B cell (primary cell): ENCODE measurements around the gene DCDC2C. TPM values are rescaled to one million over a fixed set of nuclear protein-coding genes. Genes with fewer than 3 reads are reported as not detected.

ENCODE experiments used
- ATAC-seq: fragments of 200-7000 bp; cut with Tn5 transposase; one replicate; pipeline ENCODE4 v1.10.0; 2021; ENCODE audit warnings: low read depth, mild to moderate bottlenecking, moderate number of reproducible peaks, moderate library complexity
- CTCF ChIA-PET: fragments of 350-600 bp; sonication (Branson Sonifier 250); formaldehyde crosslinking; loops from one replicate; lab custom pipeline; 2021; ENCODE audit warnings: antibody characterized with exemption, inconsistent platforms; lab: Charles Lee
- POLR2A ChIA-PET: fragments of 350-600 bp; sonication (Branson Sonifier 250); formaldehyde crosslinking; loops from one replicate; lab custom pipeline; 2021; ENCODE audit warnings: antibody characterized with exemption; lab: Charles Lee
- DNase-seq: peaks from one replicate; pipeline ENCODE4 v3.0.0; 2013
- H2AFZ ChIP-seq: 2 replicates; pipeline ENCODE4 v1.6.1; 2012; ENCODE audit warnings: mild to moderate bottlenecking, low read depth, low read length; ENCODE audit not compliant: insufficient read depth, poor library complexity, severe bottlenecking
- H3K27ac ChIP-seq, 2 donors: 1 replicate in 1 of 2; 2 replicates in 1 of 2; pipeline ENCODE4 v1.5.1; 2012 to 2013; ENCODE audit warnings: low read length in 2 of 2, mild to moderate bottlenecking in 2 of 2, moderate library complexity in 1 of 2
- H3K27me3 ChIP-seq, 4 experiments: fragments of 200-600 bp in 1 of 4; sonication (generic) in 1 of 4; replicated peaks in 1 of 4; 1 replicate in 2 of 4; 2 replicates in 2 of 4; pipeline versions ENCODE4 v1.6.1 to v1.7.0; 2013 to 2016; ENCODE audit warnings: low read length in 3 of 4, mild to moderate bottlenecking in 2 of 4, mixed read lengths in 1 of 4, moderate library complexity in 1 of 4; ENCODE audit not compliant: insufficient read depth in 4 of 4, control insufficient read depth in 3 of 4; ENCODE audit errors: control extremely low read depth in 1 of 4
- H3K36me3 ChIP-seq, 2 experiments: replicated peaks in 1 of 2; 1 replicate in 1 of 2; 2 replicates in 1 of 2; pipeline versions ENCODE4 v1.6.1 to v1.7.1; 2013; ENCODE audit warnings: low read length in 1 of 2; ENCODE audit not compliant: insufficient read depth in 2 of 2, control insufficient read depth in 1 of 2; ENCODE audit errors: control extremely low read depth in 1 of 2, extremely low read depth in 1 of 2
- H3K4me1 ChIP-seq, 2 donors: fragments of 200-600 bp in 1 of 2; sonication (generic) in 1 of 2; 1 replicate in 1 of 2; 2 replicates in 1 of 2; pipeline versions ENCODE4 v1.5.1 to v1.6.1; 2013 to 2017; ENCODE audit warnings: low read length in 2 of 2; ENCODE audit not compliant: control insufficient read depth in 2 of 2, insufficient read depth in 2 of 2
- H3K4me2 ChIP-seq: replicated peaks from 2 replicates; pipeline ENCODE3; 2012; ENCODE audit warnings: mild to moderate bottlenecking, low read depth, low read length; ENCODE audit not compliant: poor library complexity, severe bottlenecking
- H3K4me3 ChIP-seq, 5 experiments: fragments of 200-600 bp in 1 of 5; sonication (generic) in 1 of 5; 1 replicate in 3 of 5; 2 replicates in 2 of 5; pipeline versions ENCODE4 v1.5.1 to v1.7.0; 2011 to 2016; ENCODE audit warnings: low read length in 4 of 5, mild to moderate bottlenecking in 4 of 5, low read depth in 2 of 5, control low read depth in 1 of 5, moderate library complexity in 1 of 5; ENCODE audit not compliant: insufficient read depth in 1 of 5; ENCODE audit errors: control extremely low read depth in 1 of 5, extremely low read depth in 1 of 5
- H3K79me2 ChIP-seq: fragments of 200-600 bp; sonication (generic); one replicate; pipeline ENCODE4 v1.6.0; 2016; ENCODE audit warnings: low read length; ENCODE audit not compliant: control insufficient read depth, insufficient read depth
- H3K9ac ChIP-seq: fragments of 200-600 bp; sonication (generic); 2 replicates; pipeline ENCODE4 v1.6.1; 2017; ENCODE audit warnings: mild to moderate bottlenecking, low read length, moderate library complexity
- H3K9me3 ChIP-seq, 3 donors: one replicate each; pipeline versions ENCODE4 v1.6.1 to v1.7.1; 2013; ENCODE audit warnings: low read length in 2 of 3; ENCODE audit not compliant: control insufficient read depth in 2 of 3, insufficient read depth in 1 of 3; ENCODE audit errors: control extremely low read depth in 1 of 3
- H4K20me1 ChIP-seq: 2 replicates; pipeline ENCODE4 v1.6.0; 2012; ENCODE audit warnings: mild to moderate bottlenecking, low read length; ENCODE audit not compliant: insufficient read depth, control insufficient read depth, poor library complexity, severe bottlenecking
- H3K27ac Mint-ChIP-seq: one replicate; pipeline ENCODE4 v1.8.0; 2021; ENCODE audit warnings: mixed read lengths
- H3K27me3 Mint-ChIP-seq: one replicate; pipeline ENCODE4 v1.8.0; 2021; ENCODE audit warnings: mixed read lengths
- H3K4me1 Mint-ChIP-seq: one replicate; pipeline ENCODE4 v1.8.0; 2021; ENCODE audit warnings: mixed read lengths
- H3K4me3 Mint-ChIP-seq: one replicate; pipeline ENCODE4 v1.8.0; 2021; ENCODE audit warnings: mixed read lengths
- H3K9me3 Mint-ChIP-seq: one replicate; pipeline ENCODE4 v1.8.0; 2022; ENCODE audit warnings: mixed read lengths; ENCODE audit not compliant: insufficient read depth
- CTCF ChIP-seq: fragments of 200-600 bp; IDR thresholded peaks from one replicate; pipeline ENCODE4 v1.8.0; 2022; ENCODE audit warnings: antibody characterized with exemption, mild to moderate bottlenecking
- EZH2 ChIP-seq: IDR thresholded peaks from 2 replicates; pipeline ENCODE4 v1.6.1; 2012; ENCODE audit warnings: borderline replicate concordance, low read depth, mild to moderate bottlenecking, moderate library complexity, low read length; ENCODE audit not compliant: insufficient read depth, poor library complexity, severe bottlenecking
- WGBS: methylation state at CpG from one replicate; pipeline ENCODE4 v1.1.5; 2013; ENCODE audit warnings: missing lambda C conversion rate; ENCODE audit not compliant: insufficient coverage; 5-methylcytosine and 5-hydroxymethylcytosine counted together
- intact Hi-C: fragments of 100-400 bp; cut with micrococcal nuclease; formaldehyde crosslinking; loops from one replicate; pipeline ENCODE4 v1.10.0; 2022
- polyA plus RNA-seq: library from polyadenylated mRNA; depleted of rRNA; stranded (reverse); fragments of >200 nt; gene quantifications from 2 replicates; pipeline ENCODE4 v1.2.3, GENCODE V29; 2012
- total RNA-seq, 2 donors: library from RNA; stranded (reverse); fragments of 120-200 nt in 1 of 2; gene quantifications; 1 replicate in 1 of 2; 2 replicates in 1 of 2; pipeline versions ENCODE4 v1.2.3 to v1.2.4, GENCODE V29; 2013 to 2022

The DCDC2C gene
- total and polyA plus RNA-seq, 2 donors (not counting 1 experiment from before 2014, with no cell fraction given) = not detected

GRCh38 chr2:3656762-3657721 lies 46.3 kb upstream of the DCDC2C start:
- CTCF ChIA-PET = interaction anchor here (2.1 kb wide), 1 partner anchor 233 kb away, joined by 10 read pairs; no protein-coding TSS in a partner anchor

More at GRCh38 chr2:3656762-3657721, 46.3 kb upstream of the DCDC2C start:
- H3K9ac ChIP-seq = no peak overlapping the region
- H3K9me3 ChIP-seq = no peaks in the 10 kb centered on the region
- Mint-ChIP-seq H3K4me1 (peaks cover 17% of the 10 kb centered on the region), H3K27me3 (no peaks in the 10 kb centered on the region), H3K4me3 (no peak overlapping the region), H3K27ac (no peak overlapping the region), H3K9me3 (peaks cover 2% of the 10 kb centered on the region)
- DNase-seq (no peak), ATAC-seq (no peak)
- POLR2A ChIA-PET = no interaction called here
- TF ChIP-seq EZH2 = no peak
- TF ChIP-seq CTCF = no peak
- H3K4me1 ChIP-seq = peaks cover 2 to 3% of the 10 kb centered on the region in 2 donors
- H3K27ac ChIP-seq = no peak overlapping the region
- H3K27me3 ChIP-seq = peaks cover 0 to 5% (median under 1%) of the 10 kb centered on the region in 4 experiments
- no peak overlapping the region for H3K4me2 ChIP-seq
- H3K79me2 ChIP-seq = no peaks in the 10 kb centered on the region
- intact Hi-C loops = loop anchor here (10.0 kb wide), 1 partner anchor 1772 kb away; no protein-coding TSS in a partner anchor
- H3K36me3 ChIP-seq = no peaks in the 10 kb centered on the region
- 68% methylated on average over 36 of the region's 36 CpGs for WGBS
- H4K20me1 ChIP-seq = no peaks in the 10 kb centered on the region
- H2AFZ ChIP-seq = peak overlapping the region; percentile 5
- no peak overlapping the region for H3K4me3 ChIP-seq
